GM12878 (cell line): ENCODE results near the gene RBM8A. TPM values are rescaled to one million over a fixed set of nuclear protein-coding genes. Genes with fewer than 3 reads are reported as not detected.

Source experiments
- ATAC-seq: fragments of 200-7000 bp; cut with Tn5 transposase; 3 replicates; pipeline ENCODE4 v1.9.1; 2020; ENCODE audit warnings: mild to moderate bottlenecking, moderate library complexity
- BruUV-seq: library from RNA; stranded (reverse); fragments of 400-500 nt; replicated peaks from 2 replicates; lab custom pipeline; 2021; lab: Mats Ljungman, UMichigan
- CTCF ChIA-PET: fragments of 300-600 bp; sonication (Branson Sonifier 250); formaldehyde crosslinking; extraction: SDS; loops from one replicate; lab custom pipeline; 2021; ENCODE audit warnings: inconsistent platforms; lab: Yijun Ruan, JAX
- POLR2A ChIA-PET: fragments of 350-600 bp; formaldehyde crosslinking; extraction: SDS; loops from one replicate; lab custom pipeline; 2021; ENCODE audit warnings: inconsistent platforms; lab: Charles Lee
- RAD21 ChIA-PET: fragments of 300-600 bp; sonication (Branson Sonifier 250); formaldehyde crosslinking; loops from one replicate; lab custom pipeline; 2023; ENCODE audit warnings: antibody characterized with exemption; ENCODE audit not compliant: unreplicated experiment; lab: Charles Lee
- SMC1A ChIA-PET: fragments of 300-600 bp; sonication (Branson Sonifier 250); formaldehyde crosslinking; loops from one replicate; lab custom pipeline; 2023; ENCODE audit not compliant: unreplicated experiment, uncharacterized antibody; lab: Charles Lee
- DNase-seq: peaks from one replicate; pipeline ENCODE4 v3.0.0-alpha.2; 2011; ENCODE audit warnings: low read depth, low spot score
- FAIRE-seq: peaks from 3 replicates; lab custom pipeline; 2011; peaks lifted over from hg19 to GRCh38; lab: Jason Lieb, UNC
- H2AFZ ChIP-seq: 2 replicates; pipeline ENCODE4 v1.6.0; 2011; ENCODE audit warnings: low read depth, low read length, control low read depth; ENCODE audit not compliant: control insufficient read depth
- H3K27ac ChIP-seq: 2 replicates; pipeline ENCODE4 v1.5.1; 2011; ENCODE audit warnings: control low read depth; ENCODE audit not compliant: control insufficient read depth, insufficient read depth
- H3K27me3 ChIP-seq, 2 experiments: replicated peaks in 1 of 2; 2 replicates each; pipeline versions ENCODE4 v1.6.0 to v1.6.1; 2011; ENCODE audit warnings: low read length in 1 of 2; ENCODE audit not compliant: control insufficient read depth in 2 of 2, insufficient read depth in 2 of 2
- H3K36me3 ChIP-seq, 2 experiments: 2 replicates each; pipeline ENCODE4 v1.5.1; 2011; ENCODE audit warnings: low read length in 1 of 2; ENCODE audit not compliant: control insufficient read depth in 2 of 2, insufficient read depth in 2 of 2
- H3K4me1 ChIP-seq: 2 replicates; pipeline ENCODE4 v1.6.1; 2011; ENCODE audit warnings: mild to moderate bottlenecking, low read length, moderate library complexity, mixed read lengths; ENCODE audit not compliant: control insufficient read depth, insufficient read depth
- H3K4me2 ChIP-seq: 2 replicates; pipeline ENCODE4 v1.6.0; 2011; ENCODE audit warnings: control low read depth; ENCODE audit not compliant: control insufficient read depth, insufficient read depth
- H3K4me3 ChIP-seq: fragments of 200-600 bp; sonication (generic); 2 replicates; pipeline ENCODE4 v1.5.1; 2016
- H3K79me2 ChIP-seq: 2 replicates; pipeline ENCODE4 v1.6.0; 2011; ENCODE audit warnings: low read length; ENCODE audit not compliant: control insufficient read depth, insufficient read depth
- H3K9ac ChIP-seq: 2 replicates; pipeline ENCODE4 v1.8.0; 2011; ENCODE audit warnings: low read length, control low read depth, mixed read lengths; ENCODE audit not compliant: control insufficient read depth, insufficient read depth
- H3K9me3 ChIP-seq: replicated peaks from 3 replicates; pipeline ENCODE4 v1.5.1; 2011; ENCODE audit warnings: mild to moderate bottlenecking, low read length; ENCODE audit not compliant: control insufficient read depth, insufficient read depth
- H4K20me1 ChIP-seq: 2 replicates; pipeline ENCODE4 v1.6.0; 2011; ENCODE audit not compliant: control insufficient read depth, insufficient read depth
- BMI1 ChIP-seq: fragments of 450-650 bp; IDR thresholded peaks from 2 replicates; pipeline ENCODE4 v1.6.1; 2016; ENCODE audit warnings: mild to moderate bottlenecking, moderate library complexity, borderline replicate concordance
- ELK1 ChIP-seq: IDR thresholded peaks from 2 replicates; pipeline ENCODE4 v1.6.1; 2012; ENCODE audit warnings: low read depth, low read length, improper control_type of control experiment
- WGBS: methylation state at CpG from one replicate; pipeline ENCODE4 v1.1.6; 2016; ENCODE audit warnings: low lambda C conversion rate; ENCODE audit not compliant: insufficient replicate concordance, insufficient coverage; ENCODE audit errors: missing lambda C conversion rate; 5-methylcytosine and 5-hydroxymethylcytosine counted together
- in situ Hi-C: fragments of 300-500 bp; cut with MboI; formaldehyde crosslinking; loops from 9 replicates; pipeline ENCODE4 v1.14.3; 2018; ENCODE audit warnings: mixed read lengths
- intact Hi-C: fragments of 100-400 bp; cut with micrococcal nuclease; formaldehyde crosslinking; loops from one replicate; pipeline ENCODE4 v1.14.2; 2022; ENCODE audit not compliant: unreplicated experiment
- polyA plus RNA-seq, 11 experiments: library from polyadenylated mRNA; depleted of rRNA in 4 of 11; unstranded in 6 of 11; stranded (reverse) in 5 of 11; fragments of >200 nt; fragmentation: Nextera tagmentation in 4 of 11; fragmentation: Illumina TruSeq in 1 of 11; extraction: Ambion mirVana in 4 of 11; extraction: Trizol in 1 of 11; gene quantifications; 1 replicate in 1 of 11; 2 replicates in 10 of 11; pipeline versions ENCODE4 v1.2.1 to v1.2.3, GENCODE V29; 2011 to 2016; ENCODE audit warnings: inconsistent platforms in 2 of 11, missing spikeins in 2 of 11, low read depth in 1 of 11
- total RNA-seq, 4 experiments: library from RNA; depleted of rRNA in 3 of 4; stranded (reverse); fragments of >200 nt in 3 of 4; fragmentation: Illumina TruSeq in 1 of 4; extraction: Trizol in 1 of 4; gene quantifications; 2 replicates each; pipeline versions ENCODE4 v1.2.1 to v1.2.3, GENCODE V29; 2013 to 2021

Gene RBM8A
- total and polyA plus RNA-seq, 10 of the 15 experiments (the other 5 are each of a cell fraction or from before 2014, with no cell fraction given) = 110 to 1,248 (median 248) TPM

DNA sequence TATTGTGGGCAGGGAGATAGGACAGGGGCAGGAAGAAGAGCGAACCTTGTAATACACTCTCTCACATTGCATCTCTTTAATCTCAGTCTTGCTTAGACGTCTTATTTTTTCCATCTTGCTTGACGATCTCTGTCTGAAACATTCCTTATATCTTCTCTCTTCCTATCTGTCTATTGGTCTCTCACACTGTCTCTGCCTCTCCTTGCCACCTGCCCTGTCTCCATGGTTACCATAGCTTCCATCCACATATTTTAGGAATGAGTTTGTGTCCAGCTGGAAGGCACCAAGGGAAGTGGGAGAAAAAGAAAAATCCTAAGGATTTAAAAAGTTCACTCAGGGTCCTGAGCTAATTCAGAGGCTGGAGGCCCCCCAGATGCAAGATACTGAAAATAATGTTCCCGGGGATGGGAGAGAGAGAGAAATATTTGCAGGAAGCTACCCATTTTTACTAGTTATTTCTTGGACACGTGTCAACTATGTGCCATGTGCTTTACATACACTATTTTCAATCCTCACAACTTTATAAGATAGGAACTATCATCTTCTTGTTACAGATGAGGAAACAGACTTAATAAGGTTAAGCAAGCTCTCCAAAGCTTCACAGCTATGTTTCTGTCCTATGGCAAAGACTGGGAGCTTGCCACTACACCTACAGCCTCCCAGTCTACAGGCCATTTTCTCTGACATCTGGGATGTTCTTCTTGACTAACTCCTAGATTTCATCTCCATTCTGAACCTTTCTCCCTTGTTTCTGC, 36.2 kb upstream of the RBM8A start:
- Histone ChIP-seq H3K4me2 (peak overlapping the region; percentile 75), H3K27ac (peak overlapping the region; percentile 62; the same call in 1 of the 2 replicates), H4K20me1 (no peaks in the 10 kb centered on the region), H2AFZ (peak overlapping the region; percentile 99; the same call in 1 of the 2 replicates), H3K36me3 (no peaks in the 10 kb centered on the region), H3K79me2 (no peaks in the 10 kb centered on the region; the same call in 1 of the 2 replicates), H3K9ac (peak overlapping the region; percentile 70), H3K9me3 (peaks cover 7% of the 10 kb centered on the region), H3K4me3 (peak overlapping the region; percentile 79), H3K27me3 (no peaks in the 10 kb centered on the region; a peak in 1 of 4 replicates), H3K4me1 (peaks cover 19% of the 10 kb centered on the region)
- ChIA-PET SMC1A (interaction anchor here (0.5 to 7.9 kb wide), 17 partner anchors 7 to 82 kb away, joined by 3 to 93 read pairs (median 5); partner anchors contain the start of gene RBM8A), CTCF (interaction anchor here (0.5 to 4.8 kb wide), 15 partner anchors 10 to 119 kb away, joined by 3 to 65 read pairs (median 7); partner anchors contain the start of genes ITGA10, NUDT17, PIAS3 and RBM8A), POLR2A (interaction anchor here (1.0 to 6.0 kb wide), 19 partner anchors 8 to 139 kb away, joined by 4 to 102 read pairs (median 9); partner anchors contain the start of genes NUDT17, PEX11B, PIAS3 and POLR3C), RAD21 (interaction anchor here (0.9 to 6.7 kb wide), 13 partner anchors 9 to 118 kb away, joined by 3 to 100 read pairs (median 7); partner anchors contain the start of genes NUDT17, PEX11B, PIAS3 and RBM8A)
- BruUV-seq = no TSS peak
- FAIRE-seq = peak; percentile 47
- intact Hi-C loops (loop anchor here (5.0 kb wide), 1 partner anchor 74 kb away; no protein-coding TSS in a partner anchor), in situ Hi-C loops (no loop called here)
- 64% methylated on average over 5 of the region's 5 CpGs for WGBS
- DNase-seq = no peak
- no peak for ATAC-seq
- TF ChIP-seq BMI1 (peak; percentile 34; the same call in 1 of the 2 replicates), ELK1 (no peak)
